ENCODE measurements around the gene BCL2A1. TPM values are rescaled to one million over a fixed set of nuclear protein-coding genes. Genes with fewer than 3 reads are reported as not detected.

BCL2A1 gene
- total and polyA plus RNA-seq, 4 donors, result 0.50 to 2.9 (median 1.2) TPM

DNA sequence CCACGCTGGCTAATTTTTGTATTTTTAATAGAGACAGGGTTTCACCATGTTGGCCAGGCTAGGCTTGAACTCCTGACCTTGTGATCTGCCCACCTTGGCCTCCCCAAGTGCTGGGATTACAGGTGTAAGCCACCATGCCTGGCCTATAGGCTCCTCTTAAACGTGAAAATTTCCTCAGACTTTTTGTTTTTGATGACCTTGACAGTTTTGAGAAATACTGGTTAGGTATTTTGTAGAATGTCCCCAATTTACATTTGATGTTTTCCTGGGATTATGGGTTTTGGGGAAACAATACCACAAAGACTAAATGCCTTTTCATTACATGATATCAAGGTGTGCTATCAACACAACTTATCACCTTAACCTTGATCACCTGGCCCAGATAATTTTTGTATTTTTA lies 20.7 kb downstream of the BCL2A1 start:
- Histone ChIP-seq H3K4me3 (ENCODE audit: low read depth in 1 of 3, low read length in 3 of 3) (no peak overlapping the region), H3K9ac (ENCODE audit: low read depth in 1 of 2, low read length in 2 of 2) (no peak overlapping the region), H3K9me3 (ENCODE audit: control insufficient read depth in 4 of 4, low read length in 3 of 4) (no peaks in the 10 kb centered on the region), H3K4me1 (ENCODE audit: control insufficient read depth in 4 of 4, insufficient read depth in 4 of 4, low read length in 3 of 4) (no peaks in the 10 kb centered on the region), H3K27ac (ENCODE audit: low read depth in 1 of 2, low read length in 2 of 2) (no peak overlapping the region), H3K27me3 (ENCODE audit: control insufficient read depth in 4 of 4, insufficient read depth in 4 of 4, low read length in 3 of 4) (no peaks in the 10 kb centered on the region), H3K36me3 (ENCODE audit: control insufficient read depth in 4 of 4, insufficient read depth in 3 of 4, low read depth in 1 of 4, low read length in 3 of 4) (no peaks in the 10 kb centered on the region)
- 91% methylated on average over 2 of the region's 2 CpGs for WGBS
- TF ChIP-seq SP1 (IDR thresholded peaks at IDR 0.05), result no peak
- no peak for TF ChIP-seq RAD21 (IDR thresholded peaks at IDR 0.05)
- TF ChIP-seq NR2F2 (IDR thresholded peaks at IDR 0.05), result no peak
- TF ChIP-seq, protein P1, sequence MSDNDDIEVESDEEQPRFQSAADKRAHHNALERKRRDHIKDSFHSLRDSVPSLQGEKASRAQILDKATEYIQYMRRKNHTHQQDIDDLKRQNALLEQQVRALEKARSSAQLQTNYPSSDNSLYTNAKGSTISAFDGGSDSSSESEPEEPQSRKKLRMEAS (IDR thresholded peaks at IDR 0.05), result no peak
- no peak for TF ChIP-seq FOXA2 (IDR thresholded peaks at IDR 0.05)
- no peak for TF ChIP-seq HNF4A (conservative IDR thresholded peaks at IDR 0.05)
- TF ChIP-seq EGR1 (IDR thresholded peaks at IDR 0.05; ENCODE audit: low read depth in 2 of 2), result no peak
- TF ChIP-seq HNF4G (IDR thresholded peaks at IDR 0.05), result no peak
- TF ChIP-seq, protein P2, sequence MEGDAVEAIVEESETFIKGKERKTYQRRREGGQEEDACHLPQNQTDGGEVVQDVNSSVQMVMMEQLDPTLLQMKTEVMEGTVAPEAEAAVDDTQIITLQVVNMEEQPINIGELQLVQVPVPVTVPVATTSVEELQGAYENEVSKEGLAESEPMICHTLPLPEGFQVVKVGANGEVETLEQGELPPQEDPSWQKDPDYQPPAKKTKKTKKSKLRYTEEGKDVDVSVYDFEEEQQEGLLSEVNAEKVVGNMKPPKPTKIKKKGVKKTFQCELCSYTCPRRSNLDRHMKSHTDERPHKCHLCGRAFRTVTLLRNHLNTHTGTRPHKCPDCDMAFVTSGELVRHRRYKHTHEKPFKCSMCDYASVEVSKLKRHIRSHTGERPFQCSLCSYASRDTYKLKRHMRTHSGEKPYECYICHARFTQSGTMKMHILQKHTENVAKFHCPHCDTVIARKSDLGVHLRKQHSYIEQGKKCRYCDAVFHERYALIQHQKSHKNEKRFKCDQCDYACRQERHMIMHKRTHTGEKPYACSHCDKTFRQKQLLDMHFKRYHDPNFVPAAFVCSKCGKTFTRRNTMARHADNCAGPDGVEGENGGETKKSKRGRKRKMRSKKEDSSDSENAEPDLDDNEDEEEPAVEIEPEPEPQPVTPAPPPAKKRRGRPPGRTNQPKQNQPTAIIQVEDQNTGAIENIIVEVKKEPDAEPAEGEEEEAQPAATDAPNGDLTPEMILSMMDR (IDR thresholded peaks at IDR 0.05; ENCODE audit: low read depth, low read length, missing input control), result no peak
- TF ChIP-seq, protein P3, sequence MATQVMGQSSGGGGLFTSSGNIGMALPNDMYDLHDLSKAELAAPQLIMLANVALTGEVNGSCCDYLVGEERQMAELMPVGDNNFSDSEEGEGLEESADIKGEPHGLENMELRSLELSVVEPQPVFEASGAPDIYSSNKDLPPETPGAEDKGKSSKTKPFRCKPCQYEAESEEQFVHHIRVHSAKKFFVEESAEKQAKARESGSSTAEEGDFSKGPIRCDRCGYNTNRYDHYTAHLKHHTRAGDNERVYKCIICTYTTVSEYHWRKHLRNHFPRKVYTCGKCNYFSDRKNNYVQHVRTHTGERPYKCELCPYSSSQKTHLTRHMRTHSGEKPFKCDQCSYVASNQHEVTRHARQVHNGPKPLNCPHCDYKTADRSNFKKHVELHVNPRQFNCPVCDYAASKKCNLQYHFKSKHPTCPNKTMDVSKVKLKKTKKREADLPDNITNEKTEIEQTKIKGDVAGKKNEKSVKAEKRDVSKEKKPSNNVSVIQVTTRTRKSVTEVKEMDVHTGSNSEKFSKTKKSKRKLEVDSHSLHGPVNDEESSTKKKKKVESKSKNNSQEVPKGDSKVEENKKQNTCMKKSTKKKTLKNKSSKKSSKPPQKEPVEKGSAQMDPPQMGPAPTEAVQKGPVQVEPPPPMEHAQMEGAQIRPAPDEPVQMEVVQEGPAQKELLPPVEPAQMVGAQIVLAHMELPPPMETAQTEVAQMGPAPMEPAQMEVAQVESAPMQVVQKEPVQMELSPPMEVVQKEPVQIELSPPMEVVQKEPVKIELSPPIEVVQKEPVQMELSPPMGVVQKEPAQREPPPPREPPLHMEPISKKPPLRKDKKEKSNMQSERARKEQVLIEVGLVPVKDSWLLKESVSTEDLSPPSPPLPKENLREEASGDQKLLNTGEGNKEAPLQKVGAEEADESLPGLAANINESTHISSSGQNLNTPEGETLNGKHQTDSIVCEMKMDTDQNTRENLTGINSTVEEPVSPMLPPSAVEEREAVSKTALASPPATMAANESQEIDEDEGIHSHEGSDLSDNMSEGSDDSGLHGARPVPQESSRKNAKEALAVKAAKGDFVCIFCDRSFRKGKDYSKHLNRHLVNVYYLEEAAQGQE (IDR thresholded peaks at IDR 0.05), result no peak
- TF ChIP-seq JUND (IDR thresholded peaks at IDR 0.05), result no peak
- TF ChIP-seq RXRA (IDR thresholded peaks at IDR 0.05), result no peak
- no peak for DNase-seq (ENCODE audit: low spot score)

DNA sequence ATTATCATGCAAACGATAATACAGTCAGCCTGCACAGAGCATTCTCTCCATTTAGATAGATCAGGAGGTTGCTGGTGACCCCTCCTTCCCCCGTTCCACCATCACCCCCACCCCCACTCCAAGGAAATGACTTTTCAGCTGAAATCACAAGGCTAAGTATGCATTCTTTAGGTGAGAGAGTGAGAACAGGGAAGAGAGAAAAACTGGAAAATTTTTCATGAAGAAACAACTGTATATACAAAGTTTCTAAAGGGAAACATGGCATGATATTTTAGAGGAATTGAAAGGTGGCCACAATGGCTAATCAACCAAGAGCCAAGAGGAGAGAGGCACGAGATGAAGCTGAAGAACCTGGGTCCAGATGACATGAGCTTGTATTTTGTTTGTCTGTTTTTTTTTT lies 22.2 kb downstream of the BCL2A1 start:
- WGBS, result 77% methylated on average over 3 of the region's 3 CpGs
- no peak overlapping the region for H3K4me3 ChIP-seq (ENCODE audit: low read depth in 1 of 3, low read length in 3 of 3)
- TF ChIP-seq EGR1 (IDR thresholded peaks at IDR 0.05; ENCODE audit: low read depth in 2 of 2), result no peak
- no peak for TF ChIP-seq YY1 (IDR thresholded peaks at IDR 0.05)
- no peak for TF ChIP-seq NR2F2 (IDR thresholded peaks at IDR 0.05)
- TF ChIP-seq, protein P3 (IDR thresholded peaks at IDR 0.05), result no peak
- no peak for TF ChIP-seq GABPA (IDR thresholded peaks at IDR 0.05 in 1 of 2, conservative IDR thresholded peaks at IDR 0.05 in 1 of 2)
- TF ChIP-seq SP1 (IDR thresholded peaks at IDR 0.05), result no peak
- TF ChIP-seq TAF1 (conservative IDR thresholded peaks at IDR 0.05), result no peak
- TF ChIP-seq RXRA (IDR thresholded peaks at IDR 0.05), result no peak
- no peak for TF ChIP-seq HNF4G (IDR thresholded peaks at IDR 0.05)
- TF ChIP-seq, protein P4, sequence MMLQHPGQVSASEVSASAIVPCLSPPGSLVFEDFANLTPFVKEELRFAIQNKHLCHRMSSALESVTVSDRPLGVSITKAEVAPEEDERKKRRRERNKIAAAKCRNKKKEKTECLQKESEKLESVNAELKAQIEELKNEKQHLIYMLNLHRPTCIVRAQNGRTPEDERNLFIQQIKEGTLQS (IDR thresholded peaks at IDR 0.05), result no peak
- TF ChIP-seq, protein P1 (IDR thresholded peaks at IDR 0.05), result no peak
- TF ChIP-seq, protein P5, sequence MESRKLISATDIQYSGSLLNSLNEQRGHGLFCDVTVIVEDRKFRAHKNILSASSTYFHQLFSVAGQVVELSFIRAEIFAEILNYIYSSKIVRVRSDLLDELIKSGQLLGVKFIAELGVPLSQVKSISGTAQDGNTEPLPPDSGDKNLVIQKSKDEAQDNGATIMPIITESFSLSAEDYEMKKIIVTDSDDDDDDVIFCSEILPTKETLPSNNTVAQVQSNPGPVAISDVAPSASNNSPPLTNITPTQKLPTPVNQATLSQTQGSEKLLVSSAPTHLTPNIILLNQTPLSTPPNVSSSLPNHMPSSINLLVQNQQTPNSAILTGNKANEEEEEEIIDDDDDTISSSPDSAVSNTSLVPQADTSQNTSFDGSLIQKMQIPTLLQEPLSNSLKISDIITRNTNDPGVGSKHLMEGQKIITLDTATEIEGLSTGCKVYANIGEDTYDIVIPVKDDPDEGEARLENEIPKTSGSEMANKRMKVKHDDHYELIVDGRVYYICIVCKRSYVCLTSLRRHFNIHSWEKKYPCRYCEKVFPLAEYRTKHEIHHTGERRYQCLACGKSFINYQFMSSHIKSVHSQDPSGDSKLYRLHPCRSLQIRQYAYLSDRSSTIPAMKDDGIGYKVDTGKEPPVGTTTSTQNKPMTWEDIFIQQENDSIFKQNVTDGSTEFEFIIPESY (IDR thresholded peaks at IDR 0.05), result no peak
- TF ChIP-seq, protein P2 (IDR thresholded peaks at IDR 0.05; ENCODE audit: low read depth, low read length, missing input control), result no peak

More for the DNA sequence above, 22.2 kb downstream of the BCL2A1 start:
- DNase-seq (ENCODE audit: low spot score), result no peak
- no peaks in the 10 kb centered on the region for H3K36me3 ChIP-seq (ENCODE audit: control insufficient read depth in 4 of 4, insufficient read depth in 3 of 4, low read depth in 1 of 4, low read length in 3 of 4)
- H3K9me3 ChIP-seq (ENCODE audit: control insufficient read depth in 4 of 4, low read length in 3 of 4), result no peaks in the 10 kb centered on the region
- no peaks in the 10 kb centered on the region for H3K4me1 ChIP-seq (ENCODE audit: control insufficient read depth in 4 of 4, insufficient read depth in 4 of 4, low read length in 3 of 4)
- H3K9ac ChIP-seq (ENCODE audit: low read depth in 1 of 2, low read length in 2 of 2), result no peak overlapping the region
- H3K27me3 ChIP-seq (ENCODE audit: control insufficient read depth in 4 of 4, insufficient read depth in 4 of 4, low read length in 3 of 4), result no peaks in the 10 kb centered on the region
- H3K27ac ChIP-seq (ENCODE audit: low read depth in 1 of 2, low read length in 2 of 2), result no peak overlapping the region

Measured in liver (tissue), 9 donors.